OCI-LY7 (cell line): ENCODE data around the gene CPLX3. TPM values are rescaled to one million over a fixed set of nuclear protein-coding genes. Genes with fewer than 3 reads are reported as not detected.

ENCODE experiments used
- BruUV-seq: library from RNA; stranded (reverse); fragments of 400-500 nt; replicated peaks from 2 replicates; lab custom pipeline; 2021; lab: Mats Ljungman, UMichigan
- CTCF ChIA-PET: fragments of 300-600 bp; sonication (Branson Sonifier 250); formaldehyde crosslinking; loops from one replicate; lab custom pipeline; 2022; ENCODE audit warnings: antibody characterized with exemption; ENCODE audit not compliant: unreplicated experiment; lab: Charles Lee
- POLR2A ChIA-PET: fragments of 300-600 bp; sonication (Branson Sonifier 250); formaldehyde crosslinking; loops from one replicate; lab custom pipeline; 2022; ENCODE audit warnings: antibody characterized with exemption; lab: Charles Lee
- DNase-seq: peaks from one replicate; pipeline ENCODE4 v3.0.0-alpha.2; 2015; ENCODE audit warnings: low spot score
- H2AFZ ChIP-seq: fragments of 200-600 bp; sonication (generic), shearing (Covaris generic); 2 replicates; pipeline ENCODE4 v1.6.1; 2014; ENCODE audit warnings: mild to moderate bottlenecking, antibody characterized with exemption, low read length, moderate library complexity
- H3K27ac ChIP-seq: fragments of 200-600 bp; sonication (generic); 2 replicates; pipeline ENCODE4 v1.5.1; 2014; ENCODE audit warnings: mixed run types, low read depth, mild to moderate bottlenecking, moderate library complexity, low read length, inconsistent platforms; ENCODE audit not compliant: poor library complexity, severe bottlenecking
- H3K36me3 ChIP-seq: fragments of 200-600 bp; sonication (generic); 2 replicates; pipeline ENCODE4 v1.6.1; 2014; ENCODE audit warnings: mild to moderate bottlenecking, antibody characterized with exemption, low read length, moderate library complexity, mixed read lengths; ENCODE audit not compliant: insufficient read depth
- H3K4me1 ChIP-seq: fragments of 200-600 bp; sonication (generic); 2 replicates; pipeline ENCODE4 v1.5.1; 2014; ENCODE audit warnings: mild to moderate bottlenecking, low read length; ENCODE audit not compliant: insufficient read depth, poor library complexity, severe bottlenecking
- H3K4me2 ChIP-seq: fragments of 200-600 bp; sonication (generic); 2 replicates; pipeline ENCODE4 v1.6.1; 2014; ENCODE audit warnings: mild to moderate bottlenecking, low read length
- H3K4me3 ChIP-seq: fragments of 200-600 bp; sonication (generic); 2 replicates; pipeline ENCODE4 v1.5.1; 2014; ENCODE audit warnings: mild to moderate bottlenecking, low read depth, low read length; ENCODE audit not compliant: poor library complexity, severe bottlenecking
- H3K79me2 ChIP-seq: fragments of 200-600 bp; sonication (generic); 2 replicates; pipeline ENCODE4 v1.6.1; 2016; ENCODE audit warnings: low read depth, mild to moderate bottlenecking, low read length, moderate library complexity, mixed read lengths; ENCODE audit not compliant: insufficient read depth
- H3K9me2 ChIP-seq: fragments of 200-600 bp; sonication (generic); 2 replicates; pipeline ENCODE4 v1.6.1; 2016; ENCODE audit warnings: mild to moderate bottlenecking, low read length, mixed read lengths; ENCODE audit not compliant: insufficient read depth
- H3K9me3 ChIP-seq: fragments of 200-600 bp; sonication (generic); 2 replicates; pipeline ENCODE4 v1.6.1; 2014; ENCODE audit warnings: mild to moderate bottlenecking, mixed run types, low read length, mixed read lengths
- H4K20me1 ChIP-seq: fragments of 200-600 bp; sonication (generic); 2 replicates; pipeline ENCODE4 v1.6.1; 2014; ENCODE audit warnings: mild to moderate bottlenecking, antibody characterized with exemption, low read length, moderate library complexity, mixed read lengths; ENCODE audit not compliant: insufficient read depth
- EZH2phosphoT487 ChIP-seq: fragments of 200-600 bp; sonication (generic); IDR thresholded peaks from 2 replicates; pipeline ENCODE4 v1.6.1; 2018; ENCODE audit warnings: low read depth, borderline replicate concordance, mild to moderate bottlenecking, mixed run types, antibody characterized with exemption, low read length, moderate library complexity, mixed read lengths
- intact Hi-C: fragments of 100-400 bp; cut with micrococcal nuclease; formaldehyde crosslinking; loops from one replicate; pipeline ENCODE4 v1.10.0; 2022; ENCODE audit not compliant: unreplicated experiment
- total RNA-seq, 2 experiments: library from RNA; depleted of rRNA in 1 of 2; stranded (reverse); fragments of >200 nt in 1 of 2; shearing (Covaris generic) in 1 of 2; gene quantifications; 2 replicates each; pipeline ENCODE4 v1.2.3, GENCODE V29; 2014 to 2022
- TF ChIP-seq, protein P1 (sequence below): fragments of 200-600 bp; sonication (generic); conservative IDR thresholded peaks from 2 replicates; pipeline ENCODE4 v1.5.1; 2014; ENCODE audit warnings: mild to moderate bottlenecking, antibody characterized with exemption, low read length, moderate library complexity, mixed read lengths

CPLX3 gene
- total RNA-seq, 2 experiments from 2014 or later, result 0.35 to 1.5 TPM

- no peaks in the 10 kb centered on the region for H4K20me1 ChIP-seq
- H3K4me1 ChIP-seq, result peaks cover 35% of the 10 kb centered on the region
- no TSS peak for BruUV-seq
- no peaks in the 10 kb centered on the region for H3K9me2 ChIP-seq
- peak within 1 kb of the TSS; percentile 47 for H3K27ac ChIP-seq
- peak within 1 kb of the TSS; percentile 73 for H3K4me3 ChIP-seq
- no peaks in the 10 kb centered on the region for H3K79me2 ChIP-seq
- peaks cover 10% of the 10 kb centered on the region for H3K36me3 ChIP-seq
- H2AFZ ChIP-seq, result peak within 1 kb of the TSS; percentile 86
- DNase-seq, result peak; percentile 91
- no peaks in the 10 kb centered on the region for H3K9me3 ChIP-seq
- TF ChIP-seq EZH2phosphoT487, result no peak
- TF ChIP-seq, protein P1, sequence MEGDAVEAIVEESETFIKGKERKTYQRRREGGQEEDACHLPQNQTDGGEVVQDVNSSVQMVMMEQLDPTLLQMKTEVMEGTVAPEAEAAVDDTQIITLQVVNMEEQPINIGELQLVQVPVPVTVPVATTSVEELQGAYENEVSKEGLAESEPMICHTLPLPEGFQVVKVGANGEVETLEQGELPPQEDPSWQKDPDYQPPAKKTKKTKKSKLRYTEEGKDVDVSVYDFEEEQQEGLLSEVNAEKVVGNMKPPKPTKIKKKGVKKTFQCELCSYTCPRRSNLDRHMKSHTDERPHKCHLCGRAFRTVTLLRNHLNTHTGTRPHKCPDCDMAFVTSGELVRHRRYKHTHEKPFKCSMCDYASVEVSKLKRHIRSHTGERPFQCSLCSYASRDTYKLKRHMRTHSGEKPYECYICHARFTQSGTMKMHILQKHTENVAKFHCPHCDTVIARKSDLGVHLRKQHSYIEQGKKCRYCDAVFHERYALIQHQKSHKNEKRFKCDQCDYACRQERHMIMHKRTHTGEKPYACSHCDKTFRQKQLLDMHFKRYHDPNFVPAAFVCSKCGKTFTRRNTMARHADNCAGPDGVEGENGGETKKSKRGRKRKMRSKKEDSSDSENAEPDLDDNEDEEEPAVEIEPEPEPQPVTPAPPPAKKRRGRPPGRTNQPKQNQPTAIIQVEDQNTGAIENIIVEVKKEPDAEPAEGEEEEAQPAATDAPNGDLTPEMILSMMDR, result peak; percentile 68
- ChIA-PET POLR2A (interaction anchor here (0.6 to 1.3 kb wide), 3 partner anchors 16 to 71 kb away, joined by 3 to 5 read pairs (median 3); no protein-coding TSS in a partner anchor), CTCF (interaction anchor here (1.1 to 1.7 kb wide), 2 partner anchors 16 to 59 kb away, joined by 3 to 4 read pairs; no protein-coding TSS in a partner anchor)
- intact Hi-C loops, result loop anchor here (1.0 to 2.0 kb wide), 3 partner anchors 58 to 107 kb away; no protein-coding TSS in a partner anchor
- peak within 1 kb of the TSS; percentile 66 for H3K4me2 ChIP-seq
Observed at GRCh38 chr15:74842581-74843444, 16.4 kb downstream of the CPLX3 start, which contains the start of gene ULK3. ULK3 (minus strand) TSS chr15:74843156; CDS start chr15:74843105, 51 bp downstream.

GRCh38 chr15:74843445-74843828, 17.0 kb downstream of the CPLX3 start:
- peaks cover 16% of the 10 kb centered on the region for H3K36me3 ChIP-seq
- H4K20me1 ChIP-seq, result no peaks in the 10 kb centered on the region
- peak overlapping the region; percentile 66 for H3K4me2 ChIP-seq
- BruUV-seq, result TSS peak; percentile 94
- TF ChIP-seq EZH2phosphoT487, result no peak
- TF ChIP-seq, protein P1, result 0 out of 2 replicates have a peak, but pooled peaks have one; percentile 55
- H3K4me3 ChIP-seq, result peak overlapping the region; percentile 73
- peak overlapping the region; percentile 47 for H3K27ac ChIP-seq
- H3K79me2 ChIP-seq, result no peaks in the 10 kb centered on the region
- H3K9me3 ChIP-seq, result no peaks in the 10 kb centered on the region
- ChIA-PET POLR2A (interaction anchor here (0.6 to 1.3 kb wide), 3 partner anchors 15 to 72 kb away, joined by 3 to 5 read pairs (median 3); no protein-coding TSS in a partner anchor), CTCF (interaction anchor here (0.5 to 1.7 kb wide), 4 partner anchors 13 to 58 kb away, joined by 3 to 4 read pairs (median 4); no protein-coding TSS in a partner anchor)
- DNase-seq, result no peak
- H3K9me2 ChIP-seq, result no peaks in the 10 kb centered on the region
- intact Hi-C loops, result loop anchor here (1.0 to 2.0 kb wide), 2 partner anchors 58 to 73 kb away; no protein-coding TSS in a partner anchor
- H2AFZ ChIP-seq, result peak overlapping the region; percentile 58
- peaks cover 35% of the 10 kb centered on the region for H3K4me1 ChIP-seq
